NCI-H187 treated with DMSO at 0.1 percent for 48 hours (cell line): Measurements from ENCODE around the gene CLCN6.

ENCODE experiments used
- DNase-seq: peaks from one replicate; lab custom pipeline; 2025; lab: John Stamatoyannopoulos, UW

The CLCN6 gene

DNA sequence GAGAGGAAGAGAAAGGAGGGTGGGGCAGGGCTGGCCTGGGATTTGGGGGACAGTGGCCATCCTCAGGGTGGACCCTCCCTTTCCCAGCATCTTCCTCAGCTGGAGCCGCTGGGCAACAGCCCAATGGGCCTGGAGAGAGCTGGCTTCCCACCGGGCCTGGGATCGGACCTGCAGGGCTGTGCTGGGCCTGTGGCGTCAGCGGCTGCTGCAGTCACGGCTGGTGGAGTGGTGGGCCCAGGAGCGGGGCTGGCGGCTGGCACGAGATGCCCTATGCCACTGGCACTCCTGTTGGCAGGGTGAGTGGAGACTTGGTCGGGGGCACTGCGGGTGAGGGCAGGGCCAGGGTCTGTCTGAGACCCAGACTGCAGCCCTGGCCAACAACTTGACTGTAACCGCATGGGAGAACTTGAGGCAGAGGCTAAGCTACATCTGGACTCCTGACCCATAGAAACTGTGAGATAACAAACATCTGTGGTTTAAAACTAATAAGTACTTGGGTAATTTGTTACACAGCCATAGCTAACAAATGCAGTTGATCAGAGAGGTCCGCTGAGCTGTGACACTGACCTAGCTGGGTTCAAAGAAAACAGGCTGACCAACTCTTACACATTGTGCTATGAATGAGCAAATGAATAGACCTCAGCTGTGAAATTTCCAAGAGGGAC lies 26.1 kb upstream of the CLCN6 start:
- DNase-seq, result no peak

DNA sequence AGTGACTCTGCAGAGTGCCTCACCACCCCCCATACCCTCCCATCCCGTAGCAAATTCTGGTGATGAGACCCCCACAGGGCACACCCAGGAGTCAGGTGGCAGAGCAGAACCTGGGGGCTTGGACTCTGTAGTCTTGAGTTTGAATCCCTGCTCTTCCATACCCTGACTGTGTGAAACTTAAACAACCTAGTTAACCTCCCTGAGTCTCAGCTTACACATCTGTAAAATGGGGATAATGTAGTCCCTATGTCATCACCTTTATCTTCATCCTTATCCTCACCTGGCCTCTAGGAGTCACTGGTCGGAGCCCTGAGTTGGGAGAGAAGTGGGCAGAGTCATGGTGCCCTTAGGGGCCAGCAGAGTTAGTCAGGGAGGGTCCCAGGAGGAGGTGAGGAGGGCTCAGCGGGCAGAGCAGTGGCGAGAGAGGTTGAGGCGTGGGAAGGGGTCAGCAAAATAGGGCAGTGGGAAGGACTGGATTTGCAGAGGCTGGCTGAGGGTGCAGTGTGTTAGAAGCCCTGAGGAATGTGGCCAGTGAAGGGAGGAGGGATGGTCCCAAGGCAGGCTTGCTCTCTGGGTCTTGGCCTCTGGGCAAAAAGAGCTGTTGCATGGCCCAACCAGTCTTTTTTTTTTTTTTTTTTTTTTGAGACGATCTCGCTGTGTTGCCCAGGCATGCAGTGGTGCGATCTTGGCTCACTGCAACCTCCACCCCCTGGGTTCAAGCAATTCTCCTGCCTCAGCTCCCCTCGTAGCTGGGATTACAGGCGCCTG lies 25.4 kb upstream of the CLCN6 start:
- DNase-seq, result no peak

DNA sequence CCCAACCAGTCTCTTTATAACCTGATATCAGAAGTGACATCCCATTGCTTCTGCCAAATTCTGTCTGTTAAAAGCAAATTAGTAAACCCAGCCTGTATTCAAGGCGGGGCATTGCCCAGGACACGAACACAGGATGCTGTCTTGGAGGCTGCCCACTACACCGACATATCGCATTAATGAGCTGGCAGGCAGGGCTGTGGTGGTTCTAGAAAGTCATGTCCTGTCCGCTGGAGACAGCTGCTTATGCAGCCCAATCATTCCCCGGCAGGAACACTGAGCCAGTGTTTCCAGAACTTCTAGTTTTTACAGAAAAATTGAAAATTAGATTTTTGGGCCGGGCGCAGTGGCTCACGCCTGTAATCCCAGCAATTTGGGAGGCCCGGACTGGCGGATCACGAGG lies 24.7 kb upstream of the CLCN6 start:
- DNase-seq, result no peak

DNA sequence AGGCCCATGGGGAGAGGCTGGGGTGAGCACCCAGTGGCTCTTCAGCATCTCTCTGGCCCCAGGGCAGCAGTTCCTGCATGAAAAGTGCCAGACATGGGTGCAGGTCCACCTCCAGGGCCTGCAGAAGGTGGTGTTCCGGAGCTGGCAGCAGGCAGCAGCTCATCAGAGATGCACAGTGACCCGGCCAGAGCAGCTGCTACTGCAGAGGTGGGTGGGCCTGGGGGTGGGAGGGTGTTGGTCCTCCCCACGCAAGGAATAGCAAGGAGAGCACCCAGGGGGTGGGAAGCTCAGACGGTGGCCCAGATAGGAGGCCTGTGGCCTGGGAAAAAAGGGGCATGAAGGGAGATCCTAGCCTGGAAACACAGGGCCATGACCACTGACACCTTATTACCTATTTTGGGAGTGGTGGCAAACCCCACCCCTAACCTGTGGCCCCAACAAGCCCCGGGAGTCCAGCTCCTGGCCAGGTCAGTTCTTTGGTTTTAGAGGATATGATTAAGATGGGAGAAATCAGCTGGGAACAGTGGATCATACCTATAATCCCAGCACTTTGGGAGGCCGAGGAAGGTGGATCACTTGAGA lies 23.8 kb upstream of the CLCN6 start:
- DNase-seq, result no peak

DNA sequence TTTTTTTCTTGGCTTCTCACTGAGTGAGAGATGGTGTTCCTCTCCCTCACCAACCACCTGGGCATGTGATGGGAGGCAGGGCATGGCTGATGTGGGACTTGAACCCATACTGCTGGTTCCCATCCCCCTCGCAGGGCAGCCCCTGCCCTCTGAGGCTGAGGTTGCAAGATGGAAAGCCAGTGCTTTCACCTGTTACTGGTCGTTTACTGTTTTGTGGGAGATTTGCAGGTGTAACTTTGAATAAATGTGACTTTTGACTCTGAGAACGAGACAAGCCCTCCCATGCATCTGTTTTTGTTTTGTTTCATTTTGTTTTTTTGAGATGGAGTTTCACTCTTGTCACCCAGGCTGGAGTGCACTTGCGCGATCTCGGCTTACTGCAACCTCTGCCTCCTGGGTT lies 22.4 kb upstream of the CLCN6 start:
- DNase-seq, result no peak

DNA sequence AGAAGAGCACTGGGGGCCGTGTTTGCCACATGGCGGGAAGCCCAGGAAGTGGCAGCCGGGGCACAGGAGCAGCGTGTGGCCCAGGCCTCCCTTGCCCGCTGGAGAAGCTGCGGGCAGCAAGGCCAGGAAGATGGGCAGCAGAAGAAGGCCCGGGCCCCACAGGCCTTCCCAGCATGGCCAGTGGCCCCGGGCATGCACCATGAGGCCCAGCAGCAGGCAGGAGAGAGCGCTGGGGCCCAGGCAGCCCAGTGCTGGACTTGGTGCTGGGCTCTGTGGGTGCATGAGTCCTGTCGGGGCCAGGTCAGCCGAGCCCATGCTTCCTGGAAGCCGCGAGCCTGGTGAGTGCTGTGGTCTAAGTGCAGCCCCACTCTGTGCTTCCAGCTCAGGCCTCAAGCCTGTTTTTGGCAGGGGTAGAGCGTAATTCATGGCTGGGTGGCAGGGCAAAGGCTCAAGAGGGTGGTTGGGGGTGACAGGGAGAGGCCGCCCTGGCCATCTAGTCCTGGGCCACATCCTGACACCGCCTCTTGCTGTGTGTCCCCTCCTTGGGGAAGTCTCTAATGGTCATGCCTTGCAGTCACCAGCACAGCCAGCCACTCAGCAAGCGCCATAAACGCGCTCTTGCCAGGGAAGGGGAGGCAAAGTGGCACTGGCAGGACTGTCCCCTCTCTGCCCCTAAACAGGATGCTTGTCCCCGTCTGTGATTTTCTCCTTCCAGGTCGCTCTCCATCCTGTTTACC lies 21.6 kb upstream of the CLCN6 start:
- no peak for DNase-seq

DNA sequence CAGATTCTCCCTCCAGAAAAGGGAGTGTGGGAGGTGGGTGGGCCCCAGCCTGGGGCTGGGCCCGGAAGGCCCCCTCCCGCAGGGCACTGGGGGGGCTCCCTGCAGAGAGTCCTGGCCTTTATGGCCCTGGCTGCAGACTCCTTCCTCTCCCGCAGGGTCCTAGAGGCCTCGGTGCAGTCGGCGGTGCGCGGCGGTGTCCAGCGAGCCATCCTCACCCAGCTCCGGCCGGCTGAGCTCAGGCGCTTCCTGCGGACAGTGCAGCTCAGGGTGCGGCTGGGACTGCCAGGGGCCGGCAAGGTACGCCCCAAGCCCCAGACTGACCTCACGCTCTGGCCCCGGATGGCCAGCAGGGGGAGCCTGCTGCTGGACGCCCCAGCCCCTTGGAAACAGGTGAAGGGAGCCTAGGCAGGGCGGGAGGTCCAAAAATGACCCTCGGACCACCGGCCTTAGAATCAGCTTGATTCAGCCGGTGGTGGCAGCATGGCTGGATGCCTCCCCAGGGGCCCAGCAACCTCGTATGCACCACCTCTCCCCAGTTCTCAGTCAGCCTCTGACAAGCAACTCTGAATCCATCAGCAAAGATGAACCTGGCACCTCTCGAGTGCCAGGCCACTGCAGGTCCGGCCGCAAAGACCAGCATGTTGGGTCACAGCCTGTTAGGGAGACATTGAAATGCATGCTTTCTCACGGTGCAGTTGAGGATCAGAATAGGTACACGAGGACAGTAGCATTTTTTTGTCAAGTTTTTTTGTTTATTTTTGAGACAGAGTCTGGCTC lies 20.8 kb upstream of the CLCN6 start:
- no peak for DNase-seq

DNA sequence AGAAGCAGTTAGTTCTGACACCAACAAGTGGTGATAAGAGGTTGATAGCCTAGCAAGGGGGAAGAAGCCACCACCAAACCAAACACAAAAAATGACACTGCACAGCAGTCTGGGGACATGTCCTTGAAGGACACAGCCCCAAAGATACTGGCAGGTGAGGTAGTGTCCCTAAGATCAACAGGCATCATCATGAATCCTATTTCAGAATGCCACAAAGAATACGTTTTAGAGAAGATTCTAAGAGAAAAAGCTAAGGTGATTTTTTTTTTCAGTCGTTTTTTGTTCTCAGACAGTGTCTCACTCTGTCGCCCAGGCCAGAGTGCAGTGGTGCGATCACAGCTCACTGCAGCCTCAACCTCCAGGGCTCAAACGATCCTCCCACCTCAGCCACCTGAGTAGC lies 19.8 kb upstream of the CLCN6 start:
- no peak for DNase-seq

DNA sequence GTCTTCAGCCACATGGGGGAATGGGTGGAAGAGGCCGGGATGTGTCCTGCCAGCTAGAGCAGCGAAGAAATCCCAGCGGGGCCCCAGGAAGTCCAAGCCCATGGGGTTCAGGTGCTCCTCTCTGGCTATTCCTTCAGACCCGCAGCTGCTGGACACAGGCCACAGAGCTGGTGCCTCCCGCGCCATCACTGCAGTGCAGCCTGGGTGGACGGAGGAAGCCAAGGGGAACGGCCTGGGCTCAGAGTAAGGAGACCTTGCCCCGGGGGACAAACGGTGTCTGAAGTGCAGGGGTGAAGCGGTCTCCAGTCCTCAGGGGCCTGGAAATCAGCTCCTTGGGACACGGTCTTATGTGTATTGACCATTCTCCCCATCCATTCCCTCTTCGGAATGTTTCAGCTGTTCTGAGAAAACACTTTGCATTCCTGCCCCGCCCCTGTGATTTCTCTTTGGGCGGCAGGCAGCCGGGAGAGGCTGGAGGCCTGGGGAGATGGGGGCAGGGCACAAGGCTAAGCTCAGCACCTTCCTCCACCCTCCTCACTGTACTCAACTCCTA lies 18.7 kb upstream of the CLCN6 start:
- DNase-seq, result no peak

DNA sequence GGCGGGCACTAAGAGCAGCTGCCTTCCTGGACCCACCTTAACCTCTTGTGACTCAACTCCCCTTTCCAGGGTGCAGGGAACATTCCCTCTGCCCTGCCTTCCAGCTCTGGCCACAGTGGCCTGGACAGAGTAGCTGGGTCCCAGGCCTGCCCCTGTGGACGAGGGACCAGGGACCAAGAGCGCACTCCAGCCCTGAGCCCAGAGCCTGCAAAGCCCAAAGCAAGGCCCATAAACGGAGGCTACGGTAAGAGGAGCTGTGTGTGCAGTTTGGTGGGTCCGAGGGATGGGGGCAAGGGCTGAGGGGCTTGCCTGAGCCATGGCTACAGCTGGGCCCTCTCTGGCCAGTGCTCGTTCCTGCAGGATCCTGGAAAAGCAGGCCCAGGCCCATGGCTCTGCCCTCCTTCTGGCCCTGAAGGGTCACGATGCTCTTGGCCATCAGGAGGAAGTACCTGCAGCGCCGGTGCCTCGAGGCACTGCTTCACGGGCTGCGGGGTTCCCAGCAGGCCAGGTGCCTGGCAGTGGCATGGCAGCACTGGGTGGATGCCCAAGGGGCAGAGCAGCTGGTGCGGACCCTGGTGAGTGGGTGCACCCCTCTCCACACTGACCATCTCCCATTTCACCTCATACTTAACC lies 18.1 kb upstream of the CLCN6 start:
- DNase-seq, result no peak

DNA sequence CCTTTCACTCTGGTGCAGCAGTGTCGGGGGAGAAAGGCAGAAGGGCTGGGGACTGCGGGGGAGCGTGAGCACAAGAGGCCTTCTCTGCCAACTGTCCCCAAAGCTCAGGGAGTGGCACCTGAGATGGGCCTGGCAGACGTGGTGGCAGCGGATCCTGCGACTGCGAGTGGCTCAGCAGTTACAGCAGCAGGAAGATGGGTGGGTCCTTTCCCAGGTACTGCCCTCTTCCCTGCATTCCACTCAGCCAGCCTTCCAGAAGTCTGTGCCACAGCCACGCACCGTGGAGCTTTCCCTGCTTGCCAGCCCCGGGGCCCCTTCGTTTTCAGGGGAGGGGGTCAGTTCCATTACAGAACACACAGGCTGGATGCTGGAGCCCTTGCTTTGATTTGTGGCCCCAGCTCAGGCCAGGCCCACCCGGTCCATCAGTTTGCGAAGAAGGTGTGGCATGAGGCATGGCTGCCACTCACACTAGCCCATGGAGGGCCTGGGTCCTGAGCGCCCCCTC lies 17.4 kb upstream of the CLCN6 start:
- no peak for DNase-seq

DNA sequence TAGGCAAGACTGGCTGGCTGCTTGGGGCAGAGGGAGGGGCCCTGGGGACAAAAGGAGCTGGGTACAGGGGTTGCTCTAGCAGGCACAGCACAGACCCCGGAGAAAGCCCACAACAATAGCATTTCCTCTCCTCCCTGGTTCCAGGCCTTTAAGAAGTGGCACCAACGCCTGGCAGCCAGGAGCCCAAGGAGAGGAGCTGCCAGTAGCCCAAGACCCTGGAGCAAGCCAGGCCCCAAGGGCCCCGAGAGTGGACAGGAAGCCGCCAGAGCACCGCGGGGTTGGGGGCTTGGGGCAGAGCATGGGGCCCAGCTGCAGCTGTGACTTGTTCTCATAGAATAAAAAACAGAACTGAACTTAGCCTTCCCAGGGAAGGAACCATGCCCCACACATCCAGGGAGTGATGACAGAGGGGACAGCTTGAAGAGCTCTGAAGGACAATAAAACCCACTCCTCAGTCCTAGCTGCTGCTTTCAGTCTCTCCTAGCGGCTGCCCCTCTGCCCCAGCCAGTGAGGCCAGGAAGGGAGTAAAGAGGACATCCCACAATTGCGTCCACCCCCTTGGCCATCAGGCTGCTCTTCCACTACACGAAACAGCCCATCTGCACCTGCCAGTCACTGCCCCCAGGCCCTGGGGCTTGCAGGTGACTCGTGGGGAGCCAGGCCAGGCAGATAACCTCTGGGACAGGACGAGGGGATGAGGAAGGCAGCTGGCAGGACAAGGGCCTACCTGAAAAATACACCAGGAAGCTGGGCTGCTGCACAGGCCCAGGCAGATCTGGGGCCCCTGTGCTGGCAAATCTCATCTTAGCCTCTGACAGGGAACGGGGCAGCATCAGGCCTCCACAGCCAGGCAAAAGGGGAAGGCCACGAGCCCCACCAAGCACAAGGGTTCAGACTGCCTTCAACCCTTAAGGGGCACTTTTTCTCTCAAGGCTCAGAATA lies 16.6 kb upstream of the CLCN6 start:
- DNase-seq, result no peak

DNA sequence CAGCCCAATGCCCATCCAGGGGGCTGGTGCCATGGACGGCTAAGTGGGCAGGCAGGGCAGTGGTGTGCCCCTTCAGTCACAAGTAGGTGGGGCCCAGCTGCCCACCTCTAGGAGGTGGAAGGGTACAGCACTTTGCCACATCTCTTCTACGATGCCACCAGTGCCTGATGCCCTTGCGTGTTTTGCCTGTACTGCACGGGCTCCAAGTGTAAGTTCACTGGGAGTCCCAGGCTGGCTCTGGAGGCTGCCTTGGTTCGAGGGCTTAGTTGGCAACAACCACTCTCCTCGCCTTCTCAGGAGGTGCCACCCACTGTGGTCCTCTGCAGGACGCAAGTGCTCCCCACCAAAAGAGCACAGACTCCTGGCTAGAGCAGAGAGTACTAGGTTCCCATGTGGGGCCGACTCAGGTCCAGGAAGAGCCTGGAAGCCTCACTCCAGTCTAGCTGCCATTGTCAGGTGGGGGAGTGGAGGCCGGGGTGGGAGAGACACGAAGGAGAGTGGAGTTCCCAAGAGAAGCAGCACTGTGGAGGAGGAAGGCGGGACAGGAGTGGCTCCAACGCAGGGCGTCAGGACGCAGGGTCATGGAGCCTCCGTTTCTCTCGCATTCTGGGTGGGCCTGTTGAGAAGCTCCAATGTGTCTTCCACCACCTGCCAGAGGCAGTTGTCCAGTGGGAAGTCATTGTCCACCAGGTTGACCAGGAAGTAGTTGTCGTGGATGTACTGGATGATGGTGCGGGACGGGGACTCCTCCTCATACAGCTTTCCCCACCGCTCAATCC lies 15.7 kb upstream of the CLCN6 start:
- no peak for DNase-seq

DNA sequence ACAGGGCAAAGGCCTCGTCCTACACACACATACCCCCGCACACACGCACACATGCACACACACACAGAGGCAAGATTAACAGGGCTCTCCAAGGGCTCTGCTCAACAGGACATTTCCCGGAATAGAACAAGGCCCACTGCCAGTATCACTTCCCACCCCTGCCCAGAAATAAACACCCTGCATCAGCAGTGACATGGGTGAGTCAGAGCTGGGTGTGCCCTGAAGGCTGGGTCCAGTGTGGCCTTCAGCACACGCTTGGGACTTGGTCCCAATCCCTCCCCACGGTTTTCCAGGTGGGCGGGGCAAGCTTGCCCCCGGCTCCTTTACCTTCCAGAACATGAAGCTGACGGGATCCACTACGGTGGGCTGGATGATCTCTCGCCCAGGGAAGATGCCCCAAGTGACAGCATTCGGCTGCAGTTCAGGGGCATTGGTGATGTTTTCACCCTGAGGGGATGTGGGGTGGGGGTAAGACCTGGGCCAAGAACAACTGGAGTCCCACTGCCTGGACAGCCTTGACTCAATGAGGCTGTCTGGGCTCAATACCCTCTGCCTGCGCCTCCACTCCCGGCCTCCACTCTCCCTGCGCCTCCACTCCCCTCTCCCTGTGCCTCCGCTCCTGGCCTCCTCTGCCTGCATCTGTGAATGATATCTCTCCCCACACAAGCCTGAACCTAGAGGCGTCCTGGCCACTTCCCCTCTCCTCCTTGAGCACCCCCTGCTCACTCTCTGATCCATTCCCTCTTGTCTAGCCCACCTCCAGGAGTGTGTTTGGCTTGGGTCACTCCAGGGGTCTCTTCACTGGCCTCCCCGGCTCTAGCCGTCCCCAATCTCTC lies 14.9 kb upstream of the CLCN6 start:
- DNase-seq, result no peak

DNA sequence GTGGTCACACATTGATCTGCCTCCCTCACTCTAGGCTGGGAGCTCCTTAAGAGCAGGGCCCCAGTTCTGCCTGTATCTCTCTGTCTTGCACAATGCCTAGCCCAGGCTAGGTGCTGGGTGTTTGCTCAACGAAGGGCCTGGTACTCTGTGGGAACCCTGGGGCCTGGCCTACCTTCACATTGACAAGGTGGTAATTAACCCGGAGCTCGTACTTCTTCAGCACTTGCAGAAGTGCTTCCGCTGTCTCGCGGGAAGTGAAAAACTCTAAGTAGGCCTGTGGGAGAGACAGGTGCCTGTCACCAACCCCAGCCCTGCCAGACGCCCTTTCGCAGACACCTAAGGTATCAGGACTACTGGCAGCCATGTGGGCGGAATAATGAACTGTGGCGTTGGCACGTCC lies 13.9 kb upstream of the CLCN6 start:
- DNase-seq, result no peak

DNA sequence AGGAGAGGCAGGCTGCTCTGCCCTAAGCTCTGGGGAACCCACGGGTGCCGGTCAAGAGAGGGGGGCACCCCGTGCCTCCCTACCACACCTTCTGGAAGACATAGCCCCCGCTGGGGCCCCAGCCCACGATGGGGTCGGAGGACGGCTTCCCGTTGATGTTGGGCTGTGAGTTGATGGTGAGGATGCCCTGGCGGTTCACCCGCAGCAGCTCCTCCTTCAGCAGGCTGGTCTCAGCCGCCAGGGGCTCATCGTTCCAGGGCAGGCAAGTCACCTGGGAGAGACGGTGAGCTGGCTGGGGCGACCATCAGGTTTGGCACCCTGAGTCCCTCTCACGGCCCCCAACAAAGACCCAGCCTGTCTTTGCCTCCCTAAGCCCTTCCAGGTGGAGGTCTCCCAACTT lies 12.2 kb upstream of the CLCN6 start:
- DNase-seq, result no peak

DNA sequence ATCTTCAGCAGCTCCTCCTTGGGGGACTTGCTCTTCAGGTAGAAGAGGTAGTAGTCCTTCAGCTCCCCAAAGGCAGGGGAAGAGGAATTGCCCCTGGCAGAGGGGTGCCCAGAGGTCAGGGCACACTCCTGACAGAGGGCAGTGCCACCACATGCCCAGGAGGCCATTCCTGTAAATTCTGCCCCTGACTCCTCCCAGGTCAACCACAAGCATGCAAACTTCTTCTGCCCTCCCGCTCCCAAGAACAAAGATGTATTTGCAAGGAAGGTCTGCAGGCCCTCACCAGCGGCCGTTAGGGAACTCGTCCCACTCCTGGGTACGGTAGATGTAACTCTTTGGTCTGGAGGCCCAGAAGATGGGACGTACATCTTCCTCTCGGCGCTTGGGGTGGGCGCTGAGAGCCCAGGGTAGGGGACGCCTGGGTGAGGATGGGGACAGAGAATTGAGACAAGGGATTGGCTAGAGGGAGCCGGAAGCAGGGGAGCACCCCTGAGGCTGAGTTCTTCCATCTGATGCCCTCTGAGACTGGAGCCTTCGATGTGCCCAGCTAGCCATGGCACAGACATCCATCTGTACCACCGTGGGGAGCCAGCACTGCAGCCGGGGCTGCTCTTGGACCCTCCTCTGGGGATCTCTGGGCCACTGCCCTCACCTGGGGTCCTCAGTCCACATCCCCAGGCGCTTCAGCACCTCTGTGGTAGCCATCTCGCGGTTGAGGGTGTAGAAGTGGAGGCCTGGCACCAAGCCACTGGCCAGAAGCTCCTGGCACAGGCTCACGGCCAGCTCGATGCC lies 11.3 kb upstream of the CLCN6 start:
- no peak for DNase-seq
